ENCODE measurements around the gene CAT.

GRCh38 chr11:34441814-34442213 lies 3.1 kb downstream of the CAT start:
- no peak for TF ChIP-seq CTCF (IDR thresholded peaks at IDR 0.05 in 8 of 11, conservative IDR thresholded peaks at IDR 0.05 in 3 of 11)
- no peak for TF ChIP-seq POLR2A (IDR thresholded peaks at IDR 0.05)
- no peak for TF ChIP-seq POLR2AphosphoS5 (IDR thresholded peaks at IDR 0.05)
